H9 (cell line): Measurements from ENCODE around the gene RHBDD3. TPM values are rescaled to one million over a fixed set of nuclear protein-coding genes. Genes with fewer than 3 reads are reported as not detected.

Experiments used
- DNase-seq: peaks from one replicate; pipeline ENCODE4 v3.0.0-alpha.2; 2017
- H2AFZ ChIP-seq: one replicate; pipeline ENCODE4 v1.6.1; 2013; ENCODE audit warnings: mild to moderate bottlenecking, low read length, control low read depth, moderate library complexity
- H2AK5ac ChIP-seq: 2 replicates; pipeline ENCODE4 v1.6.1; 2013; ENCODE audit warnings: low read length, control low read depth, mixed read lengths; ENCODE audit not compliant: insufficient read length
- H2BK120ac ChIP-seq: one replicate; pipeline ENCODE4 v1.6.1; 2013; ENCODE audit warnings: low read depth, mild to moderate bottlenecking, low read length, control low read depth, inconsistent platforms; ENCODE audit not compliant: poor library complexity, severe bottlenecking
- H2BK12ac ChIP-seq: 2 replicates; pipeline ENCODE4 v1.6.1; 2013; ENCODE audit warnings: low read length, control low read depth, mixed read lengths, low read depth; ENCODE audit not compliant: insufficient read length
- H2BK15ac ChIP-seq: 2 replicates; pipeline ENCODE4 v1.6.1; 2013; ENCODE audit warnings: low read depth, low read length, control low read depth
- H2BK20ac ChIP-seq: one replicate; pipeline ENCODE4 v1.6.1; 2013; ENCODE audit warnings: low read depth, mild to moderate bottlenecking, low read length, control low read depth, inconsistent platforms; ENCODE audit not compliant: poor library complexity, severe bottlenecking
- H2BK5ac ChIP-seq: 2 replicates; pipeline ENCODE4 v1.6.1; 2013; ENCODE audit warnings: low read length, control low read depth, mixed read lengths; ENCODE audit not compliant: insufficient read length
- H3K14ac ChIP-seq: 2 replicates; pipeline ENCODE4 v1.6.1; 2013; ENCODE audit warnings: low read length, control low read depth; ENCODE audit not compliant: insufficient read depth
- H3K18ac ChIP-seq: 2 replicates; pipeline ENCODE4 v1.6.1; 2013; ENCODE audit warnings: low read depth, mild to moderate bottlenecking, mixed read lengths, low read length, control low read depth; ENCODE audit not compliant: insufficient read length
- H3K23ac ChIP-seq: 2 replicates; pipeline ENCODE4 v1.6.1; 2013; ENCODE audit warnings: low read length, control low read depth, mixed read lengths, low read depth; ENCODE audit not compliant: insufficient read length
- H3K23me2 ChIP-seq: 2 replicates; pipeline ENCODE4 v1.6.1; 2013; ENCODE audit warnings: low read depth, mild to moderate bottlenecking, mixed read lengths, low read length, control low read depth; ENCODE audit not compliant: insufficient read length, poor library complexity, severe bottlenecking
- H3K27ac ChIP-seq: 2 replicates; pipeline ENCODE4 v1.5.1; 2013; ENCODE audit warnings: low read length, control low read depth, mixed read lengths, low read depth; ENCODE audit not compliant: insufficient read length
- H3K27me3 ChIP-seq: 2 replicates; pipeline ENCODE4 v1.6.1; 2013; ENCODE audit warnings: low read length, control low read depth, inconsistent platforms; ENCODE audit not compliant: insufficient read depth
- H3K4ac ChIP-seq: 2 replicates; pipeline ENCODE4 v1.6.1; 2013; ENCODE audit warnings: low read depth, mild to moderate bottlenecking, control low read depth, inconsistent platforms, low read length, moderate library complexity
- H3K4me1 ChIP-seq: 2 replicates; pipeline ENCODE4 v1.6.1; 2013; ENCODE audit warnings: low read length, control low read depth, inconsistent platforms; ENCODE audit not compliant: insufficient read depth
- H3K4me2 ChIP-seq: 2 replicates; pipeline ENCODE4 v1.6.1; 2013; ENCODE audit warnings: low read length, control low read depth, mixed read lengths; ENCODE audit not compliant: insufficient read length, insufficient read depth
- H3K56ac ChIP-seq: 2 replicates; pipeline ENCODE4 v1.6.1; 2013; ENCODE audit warnings: low read depth, mild to moderate bottlenecking, mixed read lengths, low read length, control low read depth; ENCODE audit not compliant: insufficient read length
- H3K79me1 ChIP-seq: 2 replicates; pipeline ENCODE4 v1.6.1; 2013; ENCODE audit warnings: low read depth, mild to moderate bottlenecking, moderate library complexity, low read length, control low read depth, inconsistent platforms; ENCODE audit not compliant: insufficient read depth, poor library complexity, severe bottlenecking
- H3K79me2 ChIP-seq: 2 replicates; pipeline ENCODE4 v1.6.1; 2013; ENCODE audit warnings: low read length, control low read depth, inconsistent platforms; ENCODE audit not compliant: insufficient read depth
- H3K9ac ChIP-seq: 2 replicates; pipeline ENCODE4 v1.6.1; 2013; ENCODE audit warnings: low read length, control low read depth, mixed read lengths; ENCODE audit not compliant: insufficient read length; ENCODE audit errors: extremely low read depth
- H3K9me3 ChIP-seq: one replicate; pipeline ENCODE4 v1.6.1; 2013; ENCODE audit warnings: low read depth, low read length, inconsistent platforms; ENCODE audit not compliant: control insufficient read depth
- H3T11ph ChIP-seq: one replicate; pipeline ENCODE4 v1.6.1; 2013; ENCODE audit warnings: mild to moderate bottlenecking, low read length, control low read depth, inconsistent platforms
- H4K20me1 ChIP-seq: one replicate; pipeline ENCODE4 v1.6.1; 2013; ENCODE audit not compliant: control insufficient read depth, insufficient read length, insufficient read depth
- H4K5ac ChIP-seq: 2 replicates; pipeline ENCODE4 v1.6.1; 2013; ENCODE audit warnings: low read depth, mild to moderate bottlenecking, mixed read lengths, low read length, control low read depth; ENCODE audit not compliant: insufficient read length
- H4K8ac ChIP-seq: replicated peaks from 2 replicates; pipeline ENCODE4 v1.6.1; 2013; ENCODE audit warnings: low read length, control low read depth, mixed read lengths, low read depth; ENCODE audit not compliant: insufficient read length
- H4K91ac ChIP-seq: 2 replicates; pipeline ENCODE4 v1.6.1; 2013; ENCODE audit warnings: low read depth, mild to moderate bottlenecking, moderate library complexity, mixed read lengths, low read length, control low read depth; ENCODE audit not compliant: insufficient read length
- H3K27ac Mint-ChIP-seq, 3 experiments: 2 replicates in 2 of 3; 3 replicates in 1 of 3; pipeline ENCODE4 v1.8.0; 2020 to 2021; ENCODE audit warnings: mixed read lengths in 3 of 3, mild to moderate bottlenecking in 1 of 3, moderate library complexity in 1 of 3
- H3K27me3 Mint-ChIP-seq: 2 replicates; pipeline ENCODE4 v1.8.0; 2021; ENCODE audit warnings: low read depth, mild to moderate bottlenecking, moderate library complexity, mixed read lengths
- H3K36me3 Mint-ChIP-seq, 3 experiments: 2 replicates in 2 of 3; 3 replicates in 1 of 3; pipeline ENCODE4 v1.8.0; 2020 to 2021; ENCODE audit warnings: low read depth in 3 of 3, mixed read lengths in 3 of 3; ENCODE audit not compliant: insufficient read depth in 1 of 3
- H3K4me1 Mint-ChIP-seq, 2 experiments: 2 replicates each; pipeline ENCODE4 v1.8.0; 2020; ENCODE audit warnings: mixed read lengths in 2 of 2
- H3K4me3 Mint-ChIP-seq, 2 experiments: 2 replicates in 1 of 2; 3 replicates in 1 of 2; pipeline ENCODE4 v1.8.0; 2020 to 2021; ENCODE audit warnings: mild to moderate bottlenecking in 2 of 2, mixed read lengths in 2 of 2, moderate library complexity in 1 of 2
- H3K9me3 Mint-ChIP-seq, 2 experiments: 2 replicates in 1 of 2; 3 replicates in 1 of 2; pipeline ENCODE4 v1.8.0; 2020; ENCODE audit warnings: mild to moderate bottlenecking in 2 of 2, mixed read lengths in 2 of 2, moderate library complexity in 1 of 2
- CTCF ChIP-seq: fragments of 200-600 bp; sonication (generic); conservative IDR thresholded peaks from 3 replicates; pipeline ENCODE4 v1.8.0; 2021; ENCODE audit warnings: antibody characterized with exemption, mild to moderate bottlenecking
- WGBS: extraction: QIAGEN DNeasy Blood & Tissue Kit; methylation state at CpG from one replicate; pipeline ENCODE4 v1.1.7; 2013; ENCODE audit warnings: missing lambda C conversion rate, low lambda C conversion rate, mixed read lengths; ENCODE audit not compliant: insufficient read length; ENCODE audit errors: extremely low coverage; 5-methylcytosine and 5-hydroxymethylcytosine counted together
- total RNA-seq: library from RNA; stranded (reverse); gene quantifications from 2 replicates; pipeline ENCODE4 v1.2.1, GENCODE V29; 2021

RHBDD3 gene
- total RNA-seq, 1 experiment from 2014 or later, result 99.7 TPM

- no peak overlapping the region for H3K14ac ChIP-seq
- H3K79me1 ChIP-seq, result no peaks in the 10 kb centered on the region
- no peak overlapping the region for H4K91ac ChIP-seq
- H3K4ac ChIP-seq, result no peak overlapping the region
- H4K20me1 ChIP-seq, result no peaks in the 10 kb centered on the region
- no peak overlapping the region for H2AFZ ChIP-seq
- DNase-seq, result peak; percentile 57
- H3K9me3 ChIP-seq, result no peaks in the 10 kb centered on the region
- no peak overlapping the region for H3K4me3 Mint-ChIP-seq
- H4K8ac ChIP-seq, result no peak overlapping the region
- no peak overlapping the region for H2AK5ac ChIP-seq
- H3K23me2 ChIP-seq, result peaks cover 8% of the 10 kb centered on the region
- TF ChIP-seq CTCF, result no peak
- H3K27ac ChIP-seq, result no peak overlapping the region
- H3K23ac ChIP-seq, result no peak overlapping the region
- H3K9me3 Mint-ChIP-seq, result peaks cover 0 to 3% of the 10 kb centered on the region in 2 experiments; a peak in 2 of 5 replicates
- H4K5ac ChIP-seq, result no peak overlapping the region
- no peak overlapping the region for H2BK15ac ChIP-seq
- H3K36me3 Mint-ChIP-seq, result peaks cover 19 to 36% (median 21%) of the 10 kb centered on the region in 3 experiments; a peak in 6 of 7 replicates
- H3K18ac ChIP-seq, result no peak overlapping the region
- no CpG with 5 or more reads among the region's 13 CpGs for WGBS
- H3T11ph ChIP-seq, result no peak overlapping the region
- H3K27me3 Mint-ChIP-seq, result peaks cover 8% of the 10 kb centered on the region
- no peak overlapping the region for H2BK5ac ChIP-seq
- no peaks in the 10 kb centered on the region for H3K4me1 ChIP-seq
- no peak overlapping the region for H3K4me2 ChIP-seq
- H3K9ac ChIP-seq, result no peak overlapping the region
- H3K79me2 ChIP-seq, result no peaks in the 10 kb centered on the region
- H3K27ac Mint-ChIP-seq, result no peak overlapping the region; a peak in 1 of 7 replicates
- no peaks in the 10 kb centered on the region for H3K27me3 ChIP-seq
- no peak overlapping the region for H2BK120ac ChIP-seq
- H3K56ac ChIP-seq, result no peak overlapping the region
- H3K4me1 Mint-ChIP-seq, result peaks cover 21 to 25% of the 10 kb centered on the region in 2 experiments
- no peak overlapping the region for H2BK20ac ChIP-seq
- no peak overlapping the region for H2BK12ac ChIP-seq
Measured at GRCh38 chr22:29302681-29303465, 35.1 kb upstream of the RHBDD3 start.
